Fibroblast of lung (primary cell): ENCODE data around the gene TYW1. TPM values are rescaled to one million over a fixed set of nuclear protein-coding genes. Genes with fewer than 3 reads are reported as not detected.
"Not testable (repeated sequence)": the region's sequence is repeated elsewhere in the genome, so short reads cannot be mapped to it uniquely, and the experiment has no call there.

Experiments used
- DNase-seq, 2 donors: peaks; one replicate each; pipeline versions ENCODE4 v3.0.0 to v3.0.0-alpha.2; 2010; ENCODE audit warnings: low read depth in 2 of 2
- H2AFZ ChIP-seq: 2 replicates; pipeline ENCODE4 v1.5.1; 2012; ENCODE audit warnings: low read length, control low read depth, inconsistent platforms
- H3K27ac ChIP-seq: 2 replicates; pipeline ENCODE4 v1.5.1; 2011; ENCODE audit warnings: low read length, control low read depth; ENCODE audit not compliant: insufficient read depth
- H3K27me3 ChIP-seq: 2 replicates; pipeline ENCODE4 v1.5.1; 2011; ENCODE audit warnings: mild to moderate bottlenecking, low read length; ENCODE audit not compliant: control insufficient read depth, insufficient read depth
- H3K36me3 ChIP-seq: 2 replicates; pipeline ENCODE4 v1.5.1; 2011; ENCODE audit warnings: low read length; ENCODE audit not compliant: control insufficient read depth, insufficient read depth
- H3K4me1 ChIP-seq: 2 replicates; pipeline ENCODE4 v1.5.1; 2011; ENCODE audit warnings: low read length; ENCODE audit not compliant: control insufficient read depth, insufficient read depth; ENCODE audit errors: extremely low read depth
- H3K4me2 ChIP-seq: 2 replicates; pipeline ENCODE4 v1.5.1; 2011; ENCODE audit warnings: low read length, control low read depth; ENCODE audit not compliant: insufficient read depth; ENCODE audit errors: extremely low read depth
- H3K4me3 ChIP-seq, 4 experiments: fragments of 200-600 bp in 1 of 4; sonication (generic) in 1 of 4; replicated peaks in 1 of 4; 2 replicates each; pipeline ENCODE4 v1.5.1; 2011 to 2016; ENCODE audit warnings: low read length in 4 of 4, low read depth in 3 of 4, mild to moderate bottlenecking in 3 of 4, control low read depth in 2 of 4, inconsistent platforms in 1 of 4, mixed read lengths in 1 of 4; ENCODE audit not compliant: insufficient read depth in 1 of 4; ENCODE audit errors: control extremely low read depth in 1 of 4
- H3K79me2 ChIP-seq: 2 replicates; pipeline ENCODE4 v1.5.1; 2012; ENCODE audit warnings: mild to moderate bottlenecking, low read length, inconsistent platforms; ENCODE audit not compliant: control insufficient read depth, insufficient read depth
- H3K9ac ChIP-seq: 2 replicates; pipeline ENCODE4 v1.5.1; 2011; ENCODE audit warnings: mild to moderate bottlenecking, low read length, control low read depth; ENCODE audit not compliant: insufficient read depth
- H3K9me3 ChIP-seq: 2 replicates; pipeline ENCODE4 v1.5.1; 2012; ENCODE audit warnings: low read depth, low read length; ENCODE audit not compliant: control insufficient read depth, insufficient read depth
- H4K20me1 ChIP-seq: 2 replicates; pipeline ENCODE4 v1.5.1; 2011; ENCODE audit warnings: low read length; ENCODE audit not compliant: control insufficient read depth, insufficient read depth; ENCODE audit errors: extremely low read depth
- polyA plus RNA-seq, 2 donors: library from polyadenylated mRNA; depleted of rRNA in 1 of 2; stranded (reverse) in 1 of 2; unstranded in 1 of 2; fragments of >200 nt; gene quantifications; 2 replicates each; pipeline ENCODE4 v1.2.1, GENCODE V29; 2011 to 2012; ENCODE audit warnings: missing spikeins in 1 of 2
- total RNA-seq: library from RNA; depleted of rRNA; stranded (reverse); fragments of >200 nt; gene quantifications from 2 replicates; pipeline ENCODE4 v1.2.1, GENCODE V29; 2014

Gene TYW1
- total and polyA plus RNA-seq, 2 donors (not counting 1 experiment from before 2014, with no cell fraction given) = 16.7 to 25.1 TPM

DNA sequence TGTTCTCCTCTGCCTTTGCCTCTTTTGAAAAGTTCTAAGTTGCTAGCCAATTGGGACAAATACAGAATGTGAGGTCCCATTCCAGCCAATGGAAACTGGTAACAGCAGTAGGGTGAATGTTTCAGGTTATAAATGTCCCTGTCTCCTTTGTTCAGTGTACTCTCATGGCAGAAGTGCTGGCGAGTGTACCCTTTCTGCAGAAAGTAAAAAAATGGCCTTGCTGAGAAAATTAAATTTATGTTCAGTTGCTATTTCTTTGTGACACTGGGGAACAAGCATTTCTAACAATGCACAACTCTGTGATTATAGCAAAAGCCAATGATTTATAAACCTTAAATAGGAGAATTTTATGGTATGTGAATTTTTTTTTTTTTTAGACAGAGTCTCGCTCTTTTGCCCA is 79.5 kb downstream of the TYW1 start:
- H3K9me3 ChIP-seq, DNase-seq, H3K27ac ChIP-seq, H3K9ac ChIP-seq, H3K4me2 ChIP-seq, H3K36me3 ChIP-seq, H4K20me1 ChIP-seq, H3K79me2 ChIP-seq, H3K4me1 ChIP-seq, H3K4me3 ChIP-seq, H3K27me3 ChIP-seq, H2AFZ ChIP-seq: not testable (repeated sequence)

DNA sequence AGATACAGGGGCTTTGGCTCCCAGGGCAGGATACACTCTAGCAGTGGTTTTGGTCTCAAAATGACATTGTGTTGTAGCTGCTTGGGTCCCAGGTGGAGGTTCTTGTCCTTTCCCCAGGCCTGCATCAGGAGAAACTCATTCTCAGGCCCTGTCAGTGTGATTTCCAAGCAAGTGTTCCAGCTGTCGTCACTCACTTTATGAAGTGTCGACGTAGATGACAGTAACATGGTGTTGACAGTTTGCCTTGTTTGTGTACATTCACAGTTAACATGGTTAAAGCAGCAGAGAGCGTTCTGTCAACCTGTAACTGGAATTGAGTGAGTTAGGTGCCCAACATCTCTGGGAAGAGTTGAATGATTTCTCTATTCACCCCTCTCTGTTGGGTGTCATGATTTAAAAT is 86.2 kb downstream of the TYW1 start:
- not testable (repeated sequence) for H3K79me2 ChIP-seq, H3K9ac ChIP-seq, H3K4me3 ChIP-seq, H2AFZ ChIP-seq, H3K4me1 ChIP-seq, DNase-seq, H4K20me1 ChIP-seq, H3K36me3 ChIP-seq, H3K4me2 ChIP-seq, H3K27ac ChIP-seq, H3K27me3 ChIP-seq, H3K9me3 ChIP-seq

DNA sequence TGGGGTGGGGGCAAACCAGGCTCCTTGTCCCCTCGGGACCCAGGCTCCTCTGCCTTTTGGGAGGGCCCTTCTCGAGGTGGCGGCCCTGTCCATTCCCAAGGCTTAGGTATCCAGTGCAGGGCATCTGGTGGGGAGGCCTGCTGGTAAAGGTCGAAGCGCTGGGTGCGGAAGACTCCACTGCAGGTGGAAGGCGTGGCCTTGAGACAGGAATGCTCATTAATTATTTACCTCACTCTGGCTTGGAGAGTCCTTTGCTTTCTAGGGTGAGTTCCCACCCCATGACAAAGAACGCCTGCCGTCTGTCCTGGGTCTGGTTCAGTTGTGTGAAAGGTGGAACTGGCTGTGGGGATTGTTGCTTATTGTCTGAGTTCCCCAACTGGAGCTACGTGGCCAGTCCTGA is 92.6 kb downstream of the TYW1 start:
- not testable (repeated sequence) for H3K27me3 ChIP-seq, H2AFZ ChIP-seq, H3K27ac ChIP-seq

DNA sequence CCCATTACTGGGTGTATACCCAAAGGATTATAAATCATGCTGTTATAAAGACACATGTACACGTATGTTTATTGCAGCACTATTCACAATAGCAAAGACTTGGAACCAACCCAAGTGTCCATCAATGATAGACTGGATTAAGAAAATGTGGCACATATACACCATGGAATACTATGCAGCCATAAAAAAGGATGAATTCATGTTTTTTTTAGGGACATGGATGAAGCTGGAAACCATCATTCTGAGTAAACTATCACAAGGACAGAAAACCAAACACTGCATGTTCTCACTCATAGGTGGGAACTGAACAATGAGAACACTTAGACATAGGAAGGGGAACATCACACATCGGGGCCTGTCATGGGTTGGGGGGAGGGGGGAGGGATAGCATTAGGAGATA is 94.4 kb downstream of the TYW1 start:
- not testable (repeated sequence) for H3K4me3 ChIP-seq, H3K4me2 ChIP-seq, H3K27ac ChIP-seq, H3K9ac ChIP-seq, H3K4me1 ChIP-seq, H3K36me3 ChIP-seq, H2AFZ ChIP-seq, DNase-seq, H3K79me2 ChIP-seq, H3K27me3 ChIP-seq, H3K9me3 ChIP-seq, H4K20me1 ChIP-seq

More for the DNA sequence above, 92.6 kb downstream of the TYW1 start:
- H4K20me1 ChIP-seq, H3K36me3 ChIP-seq, H3K4me2 ChIP-seq, H3K9me3 ChIP-seq, H3K4me3 ChIP-seq, DNase-seq, H3K4me1 ChIP-seq, H3K79me2 ChIP-seq, H3K9ac ChIP-seq: not testable (repeated sequence)

DNA sequence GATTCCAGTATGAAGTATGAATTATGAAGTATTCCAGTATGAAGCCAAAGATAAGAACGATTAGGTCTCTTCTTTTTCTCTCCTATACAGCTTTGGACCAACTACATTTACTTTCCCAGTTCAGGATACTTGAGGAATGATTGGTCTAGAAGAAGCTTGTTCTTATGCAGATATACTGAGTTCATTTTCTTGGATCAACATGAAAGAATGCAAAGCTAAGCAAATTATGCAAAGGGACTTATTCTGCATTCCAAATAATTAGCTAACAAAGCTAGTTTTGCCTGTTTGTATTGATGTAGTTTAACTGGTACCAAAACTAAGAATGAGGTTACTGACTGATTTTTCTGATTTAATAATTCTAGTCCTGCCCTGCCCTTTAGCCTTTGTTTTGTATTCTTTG is 101.4 kb downstream of the TYW1 start:
- not testable (repeated sequence) for H3K27ac ChIP-seq, H3K27me3 ChIP-seq, H3K4me1 ChIP-seq, H3K9me3 ChIP-seq, H2AFZ ChIP-seq, H4K20me1 ChIP-seq, H3K4me3 ChIP-seq, DNase-seq, H3K9ac ChIP-seq, H3K79me2 ChIP-seq, H3K36me3 ChIP-seq, H3K4me2 ChIP-seq

DNA sequence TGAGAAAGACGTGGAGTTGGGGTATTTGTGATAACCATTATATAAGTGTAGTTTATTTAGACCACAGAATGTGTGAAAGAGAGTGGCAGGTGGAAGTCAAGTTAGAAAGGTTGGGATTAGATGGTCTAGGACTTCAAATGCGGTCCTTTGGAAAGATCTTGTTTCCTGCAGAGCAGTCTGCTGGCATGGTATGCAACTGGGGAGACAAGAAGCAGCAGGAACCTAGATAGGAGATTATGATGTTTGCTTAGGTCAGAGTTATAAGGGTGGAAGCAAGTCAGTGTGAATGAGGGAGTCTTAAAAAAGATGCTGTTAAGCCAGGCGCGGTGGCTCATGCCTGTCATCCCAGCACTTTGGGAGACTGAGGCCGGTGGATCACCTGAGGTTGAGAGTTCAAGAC is 102.8 kb downstream of the TYW1 start:
- not testable (repeated sequence) for H3K4me1 ChIP-seq

DNA sequence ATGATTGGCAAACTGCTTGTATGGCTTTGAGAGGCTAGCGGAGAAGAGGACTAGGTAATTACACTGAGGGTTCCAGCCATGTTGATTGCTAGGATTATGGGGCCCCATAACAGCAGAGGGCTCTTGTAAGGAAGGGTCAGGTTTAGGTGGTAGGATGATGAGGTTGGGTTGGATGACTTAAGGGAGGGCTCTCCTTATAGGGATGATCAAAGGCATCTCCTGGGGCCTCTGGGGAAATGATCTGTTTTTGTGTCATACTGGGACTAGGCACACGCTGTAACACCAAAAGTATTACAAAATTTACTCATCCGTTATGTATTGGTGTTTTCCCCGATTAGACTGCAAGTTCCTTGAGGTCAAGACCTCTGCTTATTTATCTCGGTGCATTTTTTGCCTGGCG is 103.4 kb downstream of the TYW1 start:
- H3K9ac ChIP-seq, H3K4me2 ChIP-seq, DNase-seq, H3K9me3 ChIP-seq, H4K20me1 ChIP-seq, H3K79me2 ChIP-seq, H3K4me3 ChIP-seq, H3K4me1 ChIP-seq, H3K36me3 ChIP-seq, H3K27me3 ChIP-seq, H2AFZ ChIP-seq, H3K27ac ChIP-seq: not testable (repeated sequence)

More for the DNA sequence above, 102.8 kb downstream of the TYW1 start:
- H2AFZ ChIP-seq, H3K36me3 ChIP-seq, H4K20me1 ChIP-seq, H3K9ac ChIP-seq, DNase-seq, H3K27me3 ChIP-seq, H3K79me2 ChIP-seq, H3K9me3 ChIP-seq, H3K27ac ChIP-seq, H3K4me2 ChIP-seq, H3K4me3 ChIP-seq: not testable (repeated sequence)
